Smooth muscle cell (in vitro differentiated cells): ENCODE data around the gene TMEM145. TPM values are rescaled to one million over a fixed set of nuclear protein-coding genes. Genes with fewer than 3 reads are reported as not detected.

ENCODE experiments used
- DNase-seq: peaks from one replicate; lab custom pipeline; 2025; ENCODE audit not compliant: unreplicated experiment; lab: John Stamatoyannopoulos, UW
- H2AFZ ChIP-seq: fragments of 200-600 bp; sonication (generic); 2 replicates; pipeline ENCODE4 v1.6.0; 2016; ENCODE audit warnings: antibody characterized with exemption, low read depth, mild to moderate bottlenecking
- H3F3A ChIP-seq: fragments of 200-600 bp; sonication (generic); 2 replicates; pipeline ENCODE4 v1.6.0; 2017; ENCODE audit warnings: antibody characterized with exemption, low read depth
- H3K27ac ChIP-seq: fragments of 200-600 bp; sonication (generic); 2 replicates; pipeline ENCODE4 v1.5.1; 2016; ENCODE audit warnings: low read depth, mild to moderate bottlenecking
- H3K27me3 ChIP-seq: fragments of 200-600 bp; sonication (generic); 2 replicates; pipeline ENCODE4 v1.6.1; 2016; ENCODE audit warnings: low read depth, mild to moderate bottlenecking
- H3K36me3 ChIP-seq: fragments of 200-600 bp; sonication (generic); 2 replicates; pipeline ENCODE4 v1.5.1; 2016; ENCODE audit warnings: low read depth
- H3K4me1 ChIP-seq: fragments of 200-600 bp; sonication (generic); 2 replicates; pipeline ENCODE4 v1.5.1; 2016; ENCODE audit warnings: low read depth
- H3K4me2 ChIP-seq: fragments of 200-600 bp; sonication (generic); 2 replicates; pipeline ENCODE4 v1.6.0; 2016; ENCODE audit warnings: mild to moderate bottlenecking
- H3K4me3 ChIP-seq: fragments of 200-600 bp; sonication (generic); 2 replicates; pipeline ENCODE4 v1.5.1; 2016; ENCODE audit warnings: mild to moderate bottlenecking
- H3K79me2 ChIP-seq: fragments of 200-600 bp; sonication (generic); 2 replicates; pipeline ENCODE4 v1.6.0; 2016; ENCODE audit warnings: low read depth, mild to moderate bottlenecking
- H3K9ac ChIP-seq: fragments of 200-600 bp; sonication (generic); 2 replicates; pipeline ENCODE4 v1.6.0; 2016; ENCODE audit warnings: low read depth
- H3K9me3 ChIP-seq: fragments of 200-600 bp; sonication (generic); replicated peaks from 2 replicates; pipeline ENCODE4 v1.5.1; 2016; ENCODE audit warnings: low read depth
- H4K20me1 ChIP-seq: fragments of 200-600 bp; sonication (generic); 2 replicates; pipeline ENCODE4 v1.6.0; 2016; ENCODE audit warnings: low read depth
- WGBS: methylation state at CpG from one replicate; pipeline ENCODE4 v1.1.7; 2016; ENCODE audit warnings: low lambda C conversion rate; 5-methylcytosine and 5-hydroxymethylcytosine counted together
- polyA plus RNA-seq: library from polyadenylated mRNA; unstranded; fragments of >200 nt; fragmentation: Nextera tagmentation; extraction: Ambion mirVana; gene quantifications from 2 replicates; pipeline ENCODE4 v1.2.1, GENCODE V29; 2016
- total RNA-seq: library from RNA; depleted of rRNA; stranded (reverse); fragments of >200 nt; gene quantifications from 2 replicates; pipeline ENCODE4 v1.2.3, GENCODE V29; 2014
- TF ChIP-seq, protein P1 (sequence below): fragments of 200-600 bp; sonication (generic); IDR thresholded peaks from 2 replicates; pipeline ENCODE4 v1.5.1; 2017; ENCODE audit warnings: borderline replicate concordance, mild to moderate bottlenecking, antibody characterized with exemption; ENCODE audit not compliant: insufficient read depth, poor library complexity, severe bottlenecking

TMEM145 gene
- total and polyA plus RNA-seq, 2 experiments from 2014 or later: 0.11 TPM; not detected in 1

DNA sequence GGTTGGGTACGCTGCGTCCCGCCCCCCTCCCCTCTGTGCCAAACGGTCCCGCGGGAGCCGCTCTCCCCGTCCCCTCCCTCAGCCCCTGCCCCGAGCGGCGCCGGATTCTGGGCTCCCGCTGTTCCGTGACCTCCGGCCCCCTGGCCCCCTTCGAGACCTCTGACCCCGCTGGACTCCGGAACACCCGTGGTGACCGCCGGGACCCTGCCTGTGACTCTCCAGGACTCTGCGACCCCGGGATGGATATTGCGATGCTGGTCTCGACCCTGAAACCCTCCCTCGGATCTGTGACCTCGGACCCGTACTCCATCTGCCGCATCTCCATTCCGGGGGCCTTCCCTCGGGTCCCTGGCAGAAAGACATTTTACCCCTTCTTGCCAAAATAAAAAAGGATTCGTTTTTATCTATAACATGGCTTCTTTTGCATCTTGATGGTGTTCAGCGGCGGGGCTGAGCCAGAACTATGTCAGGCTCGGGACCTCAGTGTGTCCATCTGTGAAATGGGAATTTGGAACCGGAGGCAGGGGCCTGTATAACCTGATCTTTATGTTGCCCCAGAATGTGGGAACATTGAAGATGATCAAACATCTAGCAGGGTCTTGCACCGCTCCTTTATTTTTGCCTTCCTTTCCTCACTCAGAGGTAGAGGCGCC, 11.7 kb downstream of the TMEM145 start:
- Histone ChIP-seq H3K4me3 (peak overlapping the region; percentile 31), H2AFZ (peak overlapping the region; percentile 49), H3K9ac (no peak overlapping the region), H3K27ac (no peak overlapping the region), H3K27me3 (peaks cover 47% of the 10 kb centered on the region), H3K36me3 (no peaks in the 10 kb centered on the region), H3K9me3 (no peaks in the 10 kb centered on the region), H3K79me2 (peaks cover 36% of the 10 kb centered on the region), H4K20me1 (peaks cover 23% of the 10 kb centered on the region), H3F3A (no peaks in the 10 kb centered on the region), H3K4me2 (peak overlapping the region; percentile 77), H3K4me1 (peaks cover 9% of the 10 kb centered on the region)
- TF ChIP-seq, protein P1, sequence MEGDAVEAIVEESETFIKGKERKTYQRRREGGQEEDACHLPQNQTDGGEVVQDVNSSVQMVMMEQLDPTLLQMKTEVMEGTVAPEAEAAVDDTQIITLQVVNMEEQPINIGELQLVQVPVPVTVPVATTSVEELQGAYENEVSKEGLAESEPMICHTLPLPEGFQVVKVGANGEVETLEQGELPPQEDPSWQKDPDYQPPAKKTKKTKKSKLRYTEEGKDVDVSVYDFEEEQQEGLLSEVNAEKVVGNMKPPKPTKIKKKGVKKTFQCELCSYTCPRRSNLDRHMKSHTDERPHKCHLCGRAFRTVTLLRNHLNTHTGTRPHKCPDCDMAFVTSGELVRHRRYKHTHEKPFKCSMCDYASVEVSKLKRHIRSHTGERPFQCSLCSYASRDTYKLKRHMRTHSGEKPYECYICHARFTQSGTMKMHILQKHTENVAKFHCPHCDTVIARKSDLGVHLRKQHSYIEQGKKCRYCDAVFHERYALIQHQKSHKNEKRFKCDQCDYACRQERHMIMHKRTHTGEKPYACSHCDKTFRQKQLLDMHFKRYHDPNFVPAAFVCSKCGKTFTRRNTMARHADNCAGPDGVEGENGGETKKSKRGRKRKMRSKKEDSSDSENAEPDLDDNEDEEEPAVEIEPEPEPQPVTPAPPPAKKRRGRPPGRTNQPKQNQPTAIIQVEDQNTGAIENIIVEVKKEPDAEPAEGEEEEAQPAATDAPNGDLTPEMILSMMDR: no peak
- no peak for DNase-seq
- 5% methylated on average over 27 of the region's 38 CpGs for WGBS

- peak within 1 kb of the TSS; percentile 98 for H3K4me2 ChIP-seq
- under 1% methylated on average over 20 of the region's 45 CpGs for WGBS
These were observed 12.3 kb downstream of the TMEM145 start, which contains the start of gene MEGF8 for GRCh38 chr19:42325308-42325895. Gene MEGF8 (plus strand): TSS chr19:42325635. CDS start chr19:42326244, 609 bp downstream.

GRCh38 chr19:42325896-42326771, 13.0 kb downstream of the TMEM145 start:
- Histone ChIP-seq H3K9ac (peak overlapping the region; percentile 87), H3K4me2 (peak overlapping the region; percentile 98), H4K20me1 (peaks cover 36% of the 10 kb centered on the region), H3K27ac (no peak overlapping the region), H2AFZ (peak overlapping the region; percentile 97), H3K79me2 (peaks cover 45% of the 10 kb centered on the region), H3K9me3 (no peaks in the 10 kb centered on the region), H3K36me3 (no peaks in the 10 kb centered on the region), H3K4me3 (peak overlapping the region; percentile 98), H3K4me1 (peaks cover 9% of the 10 kb centered on the region), H3F3A (no peaks in the 10 kb centered on the region), H3K27me3 (peaks cover 38% of the 10 kb centered on the region)
- DNase-seq: no peak
- WGBS: 12% methylated on average over 37 of the region's 37 CpGs
- TF ChIP-seq, protein P1: peak; percentile 2

More at GRCh38 chr19:42325308-42325895, 12.3 kb downstream of the TMEM145 start, which contains the start of gene MEGF8:
- H2AFZ ChIP-seq: peak within 1 kb of the TSS; percentile 97
- H4K20me1 ChIP-seq: peaks cover 29% of the 10 kb centered on the region
- H3K27ac ChIP-seq: no peak within 1 kb of the TSS
- H3K36me3 ChIP-seq: no peaks in the 10 kb centered on the region
- TF ChIP-seq, protein P1: peak; percentile 67
- peak; percentile 90 for DNase-seq
- H3K4me1 ChIP-seq: peaks cover 9% of the 10 kb centered on the region
- peaks cover 41% of the 10 kb centered on the region for H3K79me2 ChIP-seq
- H3F3A ChIP-seq: no peaks in the 10 kb centered on the region
- H3K9me3 ChIP-seq: no peaks in the 10 kb centered on the region
- H3K27me3 ChIP-seq: peaks cover 45% of the 10 kb centered on the region
- H3K9ac ChIP-seq: peak within 1 kb of the TSS; percentile 87
- H3K4me3 ChIP-seq: peak within 1 kb of the TSS; percentile 98
